ENCODE data around the gene FARS2.

Gene FARS2

DNA sequence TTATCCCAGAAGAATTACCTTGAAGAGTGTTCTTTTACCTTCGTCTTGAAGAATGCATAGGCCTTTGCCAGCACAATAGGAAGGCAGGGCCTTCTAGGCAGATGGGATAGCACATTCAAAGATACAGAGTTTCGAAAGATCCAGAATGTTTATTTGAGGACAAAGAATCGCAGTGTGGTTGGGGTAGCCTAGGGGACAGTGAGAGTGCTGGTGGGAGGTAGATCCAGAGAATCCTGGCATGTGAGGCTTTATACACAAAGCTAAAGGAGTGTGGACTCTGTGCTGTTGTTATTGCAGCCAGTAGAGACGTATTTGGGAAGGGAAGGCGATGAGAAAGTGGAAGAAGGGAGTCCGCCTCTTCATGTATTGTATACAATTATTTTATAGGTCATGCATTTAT lies 186.6 kb downstream of the FARS2 start:
- no peak for DNase-seq (ENCODE audit: low read depth)
- H3K4me3 ChIP-seq (ENCODE audit: low read depth, low read length), result no peak overlapping the region

DNA sequence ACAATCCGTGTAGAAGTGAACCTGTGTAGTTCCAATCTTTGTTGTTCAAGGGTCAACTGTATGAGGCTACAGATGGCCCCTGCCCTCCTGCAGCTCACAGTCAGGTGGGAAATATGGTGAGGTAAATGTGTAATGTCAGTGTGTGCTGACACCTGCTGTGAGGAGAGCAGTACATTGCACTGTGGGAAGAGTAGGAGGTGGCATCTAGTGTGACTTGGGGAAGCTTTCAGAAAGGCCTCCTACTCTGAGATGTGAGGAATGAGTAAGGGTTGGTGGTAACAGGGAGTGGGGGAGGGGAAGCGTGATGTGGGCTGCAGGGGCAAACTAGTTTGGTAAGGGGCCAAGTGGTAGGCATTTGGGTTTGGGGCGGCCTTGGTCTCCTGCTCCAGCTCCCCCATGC lies 188.8 kb downstream of the FARS2 start:
- DNase-seq (ENCODE audit: low read depth), result no peak
- no peak overlapping the region for H3K4me3 ChIP-seq (ENCODE audit: low read depth, low read length)

DNA sequence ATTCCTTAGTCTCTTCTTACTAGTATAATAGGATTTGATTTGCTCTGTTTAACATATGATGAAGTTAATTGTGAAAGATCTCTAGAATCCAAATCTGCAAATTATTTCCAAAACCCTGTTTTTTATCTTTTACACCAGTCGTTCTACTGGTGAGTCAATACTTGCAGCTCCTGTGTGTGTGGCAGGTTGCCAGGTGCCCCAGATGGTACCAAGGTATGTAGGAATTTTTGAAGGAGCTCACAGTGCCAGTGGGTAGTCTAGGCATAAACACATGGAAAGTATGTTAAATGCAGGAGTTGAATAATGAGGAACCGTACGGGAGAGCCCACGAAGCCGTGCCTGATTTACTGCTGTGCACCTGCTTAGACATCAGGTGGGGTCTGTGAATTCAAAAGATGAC lies 192.2 kb downstream of the FARS2 start:
- no peak for DNase-seq (ENCODE audit: low read depth)
- no peak overlapping the region for H3K4me3 ChIP-seq (ENCODE audit: low read depth, low read length)

DNA sequence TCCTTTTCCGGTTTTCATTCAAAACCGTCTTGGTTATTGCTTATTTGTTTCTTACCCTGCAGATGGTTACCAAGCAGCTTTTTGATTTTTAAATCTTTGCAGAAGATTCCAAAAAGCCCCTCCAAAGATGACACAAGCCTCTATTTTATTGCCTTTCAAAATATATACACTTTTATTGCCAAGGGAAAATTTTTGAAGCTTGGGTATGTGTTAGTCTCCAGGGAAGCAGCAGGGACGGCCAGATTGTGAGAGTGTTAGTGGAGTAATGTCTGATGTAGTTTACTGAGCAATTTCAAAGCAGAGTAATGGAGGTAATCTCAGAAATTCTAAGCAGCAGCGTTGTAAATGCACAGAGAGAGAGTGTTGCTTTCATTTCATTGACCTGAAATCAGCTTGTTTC lies 193.8 kb downstream of the FARS2 start:
- DNase-seq (ENCODE audit: low read depth), result no peak
- no peak overlapping the region for H3K4me3 ChIP-seq (ENCODE audit: low read depth, low read length)

DNA sequence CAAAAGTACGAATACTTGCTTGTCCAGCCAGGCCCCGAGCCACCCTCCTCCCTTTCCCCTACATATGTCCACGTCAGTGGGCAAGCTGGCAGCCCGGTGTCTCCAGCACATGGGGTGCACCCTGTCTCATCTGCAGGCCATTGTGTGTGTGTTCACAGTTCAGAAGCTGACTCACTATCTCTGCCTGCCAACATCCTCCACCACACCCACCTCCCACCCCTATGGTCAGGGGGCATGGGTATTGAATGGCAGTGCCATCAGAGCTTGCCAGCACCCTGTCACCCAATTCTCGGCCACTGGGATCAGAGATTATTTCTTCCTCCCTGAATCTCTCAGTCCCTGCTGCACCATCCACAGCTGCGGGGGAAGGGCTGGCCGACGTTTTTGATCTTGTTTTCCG lies 195.7 kb downstream of the FARS2 start:
- DNase-seq (ENCODE audit: low read depth), result no peak
- H3K4me3 ChIP-seq (ENCODE audit: low read depth, low read length), result no peak overlapping the region

DNA sequence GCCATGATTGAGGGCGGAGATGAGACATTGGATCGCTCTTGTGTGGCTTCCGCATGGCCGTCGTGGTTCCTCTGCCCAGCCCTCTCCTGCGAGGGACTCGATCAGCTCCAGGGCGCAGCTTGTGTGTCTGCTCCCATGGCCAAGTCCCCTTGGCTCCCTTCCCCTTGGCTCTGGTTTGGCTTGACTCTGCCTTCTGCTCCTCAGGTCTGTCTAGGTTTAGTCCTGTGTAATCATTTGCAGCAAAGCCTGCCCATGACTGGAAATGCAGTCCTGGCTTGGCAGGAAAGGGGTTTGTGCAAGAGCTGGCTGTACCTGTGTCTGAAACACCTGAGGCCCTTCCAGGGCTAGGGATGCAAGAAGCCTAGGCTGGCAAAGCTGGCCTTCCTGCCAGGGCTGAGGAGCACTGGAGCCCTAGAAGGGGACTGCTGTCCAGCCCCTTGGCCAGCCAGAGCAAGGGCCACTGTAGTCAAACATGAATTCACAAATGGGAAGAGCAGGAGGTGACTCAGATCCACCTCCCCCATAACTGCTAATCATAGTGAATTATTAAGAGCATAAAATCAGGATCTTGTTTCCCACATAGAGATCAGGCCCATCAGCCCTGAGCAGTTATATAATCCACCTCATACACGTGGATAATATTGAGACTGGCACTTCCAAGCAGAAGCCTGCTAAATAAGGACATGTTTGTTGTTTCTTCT lies 196.8 kb downstream of the FARS2 start:
- DNase-seq (ENCODE audit: low read depth), result no peak
- H3K4me3 ChIP-seq (ENCODE audit: low read depth, low read length), result no peak overlapping the region

DNA sequence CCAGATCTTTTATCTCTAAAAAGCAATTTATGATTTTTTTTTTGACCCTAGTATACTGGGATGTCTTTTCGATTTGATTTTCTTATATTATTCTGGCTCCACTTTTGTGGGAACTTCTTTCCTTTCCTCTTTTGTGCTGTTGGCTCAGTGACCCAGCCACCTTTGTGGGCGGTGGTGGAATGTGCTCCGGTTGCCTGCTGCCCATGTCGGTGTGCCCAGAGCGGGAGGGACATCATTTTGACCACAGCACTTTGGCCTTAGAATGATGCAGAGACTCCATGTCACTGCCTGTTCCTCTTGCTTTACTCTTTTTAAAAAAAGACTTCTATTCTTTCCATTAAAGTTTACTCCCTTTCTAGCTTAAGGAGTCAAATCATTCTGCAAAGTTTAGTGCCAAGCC lies 198.0 kb downstream of the FARS2 start:
- no peak overlapping the region for H3K4me3 ChIP-seq (ENCODE audit: low read depth, low read length)
- DNase-seq (ENCODE audit: low read depth), result no peak

DNA sequence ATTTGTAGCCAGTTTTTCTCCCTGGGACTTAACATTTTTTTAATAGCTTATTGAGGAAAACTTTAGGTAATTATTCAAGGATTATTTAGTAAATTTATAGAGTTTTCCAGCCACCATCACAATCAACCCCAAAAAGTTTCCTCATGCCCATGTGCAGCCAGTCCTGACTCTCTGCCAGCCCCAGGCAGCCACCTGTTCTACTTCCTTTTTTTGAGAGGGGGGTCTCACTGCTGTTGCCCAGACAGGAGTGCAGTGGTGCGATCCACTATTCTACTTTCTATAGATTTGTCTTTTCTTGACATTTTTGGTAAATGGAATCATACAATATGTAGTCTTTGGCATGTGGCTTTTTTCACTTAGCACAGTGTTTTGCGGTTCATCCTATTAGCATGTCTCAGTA lies 200.1 kb downstream of the FARS2 start:
- DNase-seq (ENCODE audit: low read depth), result no peak

DNA sequence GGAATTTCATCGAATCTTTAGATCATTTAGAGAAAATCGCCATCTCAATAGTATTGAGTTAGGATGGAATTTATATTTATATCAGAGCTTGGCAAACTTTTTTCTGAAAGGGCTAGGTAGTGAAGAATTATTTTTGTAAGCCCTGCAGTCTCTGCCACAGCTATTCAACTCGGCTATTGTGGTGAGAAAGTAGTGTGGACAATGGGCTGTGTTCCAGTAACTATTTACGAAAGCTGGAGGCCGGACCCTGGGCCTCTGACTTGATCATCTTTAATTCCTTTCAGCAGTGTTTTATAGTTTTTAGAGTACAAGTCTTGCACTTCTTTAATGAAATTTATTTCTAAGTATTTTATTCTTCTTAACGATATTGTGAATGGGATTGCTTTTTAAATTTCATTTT lies 201.5 kb downstream of the FARS2 start:
- no peak overlapping the region for H3K4me3 ChIP-seq (ENCODE audit: low read depth, low read length)
- no peak for DNase-seq (ENCODE audit: low read depth)

More for the DNA sequence above, 200.1 kb downstream of the FARS2 start:
- no peak overlapping the region for H3K4me3 ChIP-seq (ENCODE audit: low read depth, low read length)

DNA sequence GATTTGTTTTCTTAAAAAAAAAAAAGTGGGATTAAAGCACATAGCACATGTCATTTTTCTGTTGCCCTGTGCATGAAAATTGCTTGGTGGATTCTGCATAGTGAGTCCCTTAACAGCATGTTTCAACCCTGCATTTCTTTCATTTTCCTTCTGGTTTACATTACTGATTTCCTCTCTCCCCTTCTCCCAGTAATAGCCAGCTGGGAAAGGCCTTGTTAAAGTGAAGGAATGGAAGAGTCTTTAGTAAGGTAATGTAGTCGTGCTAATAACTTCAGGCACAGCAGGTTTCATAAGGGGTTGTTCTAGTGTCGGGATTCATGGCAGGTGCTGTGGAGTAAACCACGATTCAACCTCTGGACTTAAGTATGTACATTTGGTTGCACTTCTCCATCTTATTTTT lies 202.4 kb downstream of the FARS2 start:
- DNase-seq (ENCODE audit: low read depth), result no peak

DNA sequence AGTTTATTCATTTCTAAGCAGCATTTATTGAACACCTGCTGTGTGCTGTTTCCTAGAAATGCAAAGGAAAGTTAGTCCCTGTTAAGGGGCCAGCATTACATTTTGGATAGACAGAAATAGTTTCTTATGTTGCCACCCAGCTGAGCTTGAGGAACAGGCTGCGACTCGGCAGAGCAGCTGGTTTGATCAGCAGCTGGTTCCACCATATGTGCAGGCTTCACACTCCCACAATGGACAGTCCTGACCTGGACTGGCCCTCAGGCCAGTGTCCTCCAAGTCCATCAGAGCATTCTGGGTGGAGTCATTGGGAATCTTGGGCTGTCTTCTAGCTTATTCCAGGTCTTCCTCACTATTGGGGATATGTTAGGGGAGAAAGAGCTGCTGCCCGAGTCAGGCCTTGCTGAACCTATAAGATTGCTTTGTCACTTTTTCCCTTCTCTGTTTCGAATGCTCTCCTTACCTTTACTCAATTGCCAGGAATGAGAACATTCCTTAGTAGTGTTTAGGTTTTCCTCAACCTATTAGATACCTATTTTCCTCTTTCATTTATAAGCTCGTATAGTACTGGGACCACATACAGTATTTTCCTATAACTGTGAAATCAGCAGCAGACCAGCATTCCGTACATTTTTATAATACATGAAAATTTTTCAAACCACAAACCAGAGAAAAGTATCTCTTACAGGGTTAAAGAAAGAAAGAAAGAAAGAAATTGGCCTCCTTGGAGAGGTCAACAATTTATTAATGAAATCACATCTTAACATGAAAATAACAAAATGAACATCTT lies 203.0 kb downstream of the FARS2 start:
- peak; percentile 22 for DNase-seq (ENCODE audit: low read depth)
- no peak overlapping the region for H3K4me3 ChIP-seq (ENCODE audit: low read depth, low read length)

More for the DNA sequence above, 202.4 kb downstream of the FARS2 start:
- H3K4me3 ChIP-seq (ENCODE audit: low read depth, low read length), result no peak overlapping the region

DNA sequence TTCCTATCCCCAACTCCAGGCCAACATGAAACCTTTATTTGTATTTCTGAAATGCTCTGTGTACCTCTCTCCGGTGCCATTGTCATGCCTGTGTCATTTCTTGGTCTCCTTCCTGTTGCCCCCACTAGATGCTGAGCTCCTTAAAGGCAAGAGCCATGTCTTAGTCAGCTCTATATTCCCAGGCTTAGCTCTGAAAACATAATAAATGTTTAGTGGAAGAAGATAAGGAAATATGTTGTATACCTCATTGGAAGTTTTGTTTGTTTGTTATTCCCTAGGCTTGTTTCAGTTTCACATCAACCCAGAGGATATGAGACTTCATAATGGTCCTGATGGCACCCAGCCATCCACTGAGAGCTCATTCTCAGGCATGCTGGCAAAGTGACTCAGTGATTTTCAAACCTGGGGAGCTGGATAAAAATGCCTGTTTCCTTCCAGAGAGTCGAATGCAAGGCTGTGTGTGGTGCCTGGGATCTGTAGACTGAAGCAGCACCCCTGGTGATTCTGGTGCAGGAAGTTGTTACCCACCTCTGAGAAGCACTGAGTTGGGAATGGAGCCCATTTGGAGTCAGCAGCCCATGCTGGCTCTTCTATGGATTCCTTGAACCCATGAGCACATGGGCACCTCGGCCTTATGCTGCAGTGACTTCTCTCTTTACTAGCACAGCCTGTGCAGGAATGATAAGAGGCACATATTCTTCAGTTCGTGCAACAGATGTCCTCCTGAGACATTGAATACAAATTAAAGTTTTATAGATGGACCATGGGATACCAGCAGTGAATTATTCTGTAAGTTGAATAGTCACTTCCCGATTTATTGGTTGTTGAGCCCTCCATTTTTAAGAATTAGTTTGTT lies 205.2 kb downstream of the FARS2 start:
- peak; percentile 39 for DNase-seq (ENCODE audit: low read depth)
- no peak overlapping the region for H3K4me3 ChIP-seq (ENCODE audit: low read depth, low read length)

DNA sequence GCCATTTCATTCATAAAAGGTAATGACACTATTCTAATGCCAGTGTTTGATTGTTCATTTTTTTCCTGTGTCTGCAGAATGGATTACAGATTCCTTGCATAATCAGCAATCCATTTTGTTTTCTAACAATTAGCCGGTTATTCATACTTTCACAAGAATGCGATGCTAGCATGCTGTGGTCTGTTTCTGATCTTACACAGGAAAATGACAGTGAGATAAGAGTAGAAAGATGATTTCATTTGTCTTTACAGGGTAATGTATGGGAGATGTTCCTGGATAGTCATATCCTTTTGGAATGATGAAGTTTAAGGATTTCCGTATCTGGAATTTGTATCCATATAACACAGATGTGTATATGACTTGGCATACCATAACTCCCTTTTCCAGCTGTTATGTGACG lies 207.3 kb downstream of the FARS2 start:
- H3K4me3 ChIP-seq (ENCODE audit: low read depth, low read length), result no peak overlapping the region
- DNase-seq (ENCODE audit: low read depth), result no peak

DNA sequence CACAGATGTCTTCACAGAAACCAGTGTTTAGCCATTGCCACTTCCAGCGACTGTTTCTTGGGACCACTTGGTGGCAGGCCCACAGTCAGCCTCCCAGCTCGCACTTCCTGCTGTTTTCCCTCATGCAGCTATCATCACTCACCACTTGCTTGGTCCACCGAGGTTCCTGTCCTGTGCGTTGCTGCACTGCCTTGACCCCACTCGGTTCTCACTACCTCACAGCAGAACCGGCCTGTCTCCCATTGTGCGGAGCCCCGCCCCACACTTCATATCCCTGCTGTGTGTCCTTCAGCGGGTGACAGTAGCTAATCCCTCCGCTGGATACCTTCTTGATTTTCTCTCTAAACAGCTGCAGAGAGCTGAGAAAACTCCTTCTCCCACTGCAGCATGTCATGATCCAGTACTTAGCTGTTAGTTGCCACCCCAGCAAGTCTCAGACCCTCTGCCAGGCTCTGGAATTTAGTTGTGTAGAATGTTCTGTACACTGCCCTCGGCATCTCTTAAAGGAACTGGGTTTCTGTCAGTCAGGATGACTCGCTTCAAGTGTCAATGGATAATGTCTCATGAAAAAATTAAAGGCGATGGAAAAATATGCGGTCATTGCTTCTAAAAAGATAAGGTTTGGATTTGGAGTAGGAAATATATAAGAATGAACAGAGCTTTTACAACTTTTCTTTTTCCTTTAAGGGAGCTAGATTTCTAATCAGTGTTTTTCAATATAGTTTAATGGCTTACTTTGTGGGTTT lies 208.0 kb downstream of the FARS2 start:
- DNase-seq (ENCODE audit: low read depth), result no peak
- H3K4me3 ChIP-seq (ENCODE audit: low read depth, low read length), result no peak overlapping the region

DNA sequence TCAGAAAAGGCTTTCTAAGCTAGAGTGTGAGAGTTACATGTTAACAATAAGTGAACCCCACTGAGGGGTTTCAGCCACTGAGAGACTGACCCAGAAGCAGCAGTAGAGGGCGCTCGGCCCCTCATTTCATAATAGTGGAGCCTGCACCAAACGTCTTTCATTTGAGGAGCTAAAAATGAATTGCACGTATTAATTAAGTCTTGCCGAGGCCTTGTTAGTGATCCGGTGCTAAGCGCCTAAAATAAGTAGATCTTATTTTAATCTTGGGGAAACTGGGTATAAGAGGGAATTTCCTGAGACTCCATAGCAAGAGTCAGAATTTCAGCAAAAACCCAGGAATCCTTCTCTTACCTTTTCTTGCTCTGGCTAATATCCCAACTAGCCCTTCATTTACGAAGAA lies 209.7 kb downstream of the FARS2 start:
- H3K4me3 ChIP-seq (ENCODE audit: low read depth, low read length), result no peak overlapping the region
- no peak for DNase-seq (ENCODE audit: low read depth)

DNA sequence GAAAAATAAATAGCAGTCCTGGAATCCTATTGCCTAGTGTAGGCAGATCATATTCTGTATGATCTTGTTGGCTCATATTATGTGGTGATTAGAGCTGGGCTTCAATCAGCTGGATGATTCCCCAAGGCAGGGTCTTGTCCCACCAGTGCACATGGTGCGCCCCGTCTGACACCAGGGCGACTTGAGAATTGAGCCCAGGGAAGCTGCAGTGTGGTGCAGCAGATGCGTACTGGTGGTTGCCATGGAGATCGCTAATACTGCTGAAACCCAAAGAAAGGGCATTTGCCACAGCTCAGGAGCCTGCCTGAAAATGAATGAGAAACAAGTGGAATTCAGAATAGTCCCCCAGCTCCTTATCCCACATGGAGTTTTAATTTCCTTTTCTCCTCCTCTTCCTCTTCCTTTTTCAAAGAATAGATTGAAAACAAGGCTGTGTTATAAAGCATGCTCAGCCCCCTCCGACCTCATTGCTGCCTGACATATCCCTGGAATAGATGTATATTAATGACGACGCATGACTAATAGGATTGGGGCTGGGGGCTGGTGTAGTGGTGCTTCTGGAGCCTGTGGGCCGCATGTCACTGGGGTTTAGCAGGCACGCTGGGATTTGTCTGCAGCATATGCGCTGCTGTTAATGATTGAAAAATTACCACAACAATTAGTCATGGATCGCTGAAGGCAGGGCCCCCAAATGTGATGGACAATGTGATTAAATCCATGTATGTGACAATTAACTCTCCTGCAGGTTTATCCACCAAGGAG lies 210.5 kb downstream of the FARS2 start:
- H3K4me3 ChIP-seq (ENCODE audit: low read depth, low read length), result no peak overlapping the region
- no peak for DNase-seq (ENCODE audit: low read depth)

DNA sequence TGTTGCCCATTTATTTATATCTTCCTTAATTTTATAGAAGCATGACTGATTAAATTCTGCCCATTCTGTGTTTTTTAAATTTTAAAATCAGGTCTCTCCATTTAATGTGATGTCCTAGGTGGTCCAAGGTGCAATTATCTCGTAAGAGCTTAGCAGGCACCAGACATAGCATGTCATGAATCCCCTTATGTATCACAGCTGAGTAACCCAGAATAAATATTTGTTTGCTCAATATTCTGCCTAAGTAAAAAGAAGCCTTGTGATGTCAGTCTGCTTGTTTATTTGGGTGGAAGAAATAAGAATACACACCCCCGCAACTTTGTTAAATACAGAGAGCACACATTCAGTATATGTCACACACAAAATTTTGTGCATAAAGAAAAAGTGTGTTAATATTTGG lies 211.3 kb downstream of the FARS2 start:
- DNase-seq (ENCODE audit: low read depth), result no peak
- H3K4me3 ChIP-seq (ENCODE audit: low read depth, low read length), result no peak overlapping the region

DNA sequence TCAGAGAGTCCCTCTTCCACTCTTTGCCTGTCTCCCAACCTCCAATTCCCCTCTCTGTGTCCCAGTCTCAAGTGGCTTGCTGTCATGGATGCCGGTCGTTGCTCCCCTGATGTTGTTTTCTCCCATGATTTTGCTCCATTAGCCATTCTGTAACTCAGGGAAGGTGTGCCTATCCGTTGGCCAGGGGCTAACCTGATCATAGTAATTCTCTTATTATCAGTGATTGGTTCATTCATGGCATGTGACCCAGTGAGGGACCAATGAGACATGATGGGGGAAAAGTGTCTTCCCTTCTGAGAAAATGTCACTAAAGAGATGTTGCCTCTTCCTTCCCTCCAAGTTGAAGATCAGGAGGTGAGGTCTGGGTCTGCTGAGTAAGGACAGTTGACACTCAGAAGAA lies 214.5 kb downstream of the FARS2 start:
- H3K4me3 ChIP-seq (ENCODE audit: low read depth, low read length), result no peak overlapping the region
- DNase-seq (ENCODE audit: low read depth), result no peak

DNA sequence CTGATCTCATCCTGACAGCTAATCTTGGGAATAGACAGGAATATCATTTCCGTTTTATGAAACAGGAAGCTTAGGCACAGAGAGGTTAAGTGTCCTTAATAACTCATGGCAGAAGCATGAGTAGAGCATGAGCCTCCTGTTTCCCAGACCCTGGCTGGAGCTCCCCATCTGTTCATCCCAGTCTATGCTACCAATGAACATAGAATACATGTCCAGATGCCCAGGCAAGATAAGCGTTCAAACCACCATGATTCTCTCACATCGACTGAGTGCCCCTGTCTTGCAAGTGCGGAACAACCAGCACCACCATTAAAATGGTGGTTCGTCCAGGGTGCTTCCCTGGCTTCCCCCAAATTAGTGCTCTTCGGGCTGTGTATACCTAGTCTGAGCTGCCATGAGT lies 217.1 kb downstream of the FARS2 start:
- DNase-seq (ENCODE audit: low read depth), result no peak
- no peak overlapping the region for H3K4me3 ChIP-seq (ENCODE audit: low read depth, low read length)

Measured in skeletal muscle cell (primary cell).